Transverse colon (tissue), 4 donors: ENCODE results near the gene ADK. TPM values are rescaled to one million over a fixed set of nuclear protein-coding genes. Genes with fewer than 3 reads are reported as not detected.

ENCODE experiments used
- DNase-seq: peaks from one replicate; pipeline ENCODE4 v3.0.0-alpha.2; 2019
- H3K27ac ChIP-seq, 4 donors: fragments of 200-600 bp; sonication (generic); 2 replicates each; pipeline ENCODE4 v1.5.1; 2016 to 2018; ENCODE audit warnings: inconsistent platforms in 4 of 4
- H3K27me3 ChIP-seq: fragments of 200-600 bp; sonication (generic); 2 replicates; pipeline ENCODE4 v1.5.1; 2017; ENCODE audit warnings: inconsistent platforms
- H3K36me3 ChIP-seq, 4 donors: fragments of 200-600 bp; sonication (generic); 2 replicates each; pipeline ENCODE4 v1.5.1; 2017 to 2019; ENCODE audit warnings: inconsistent platforms in 4 of 4
- H3K4me1 ChIP-seq, 4 donors: fragments of 200-600 bp; sonication (generic); 2 replicates each; pipeline ENCODE4 v1.5.1; 2017 to 2020; ENCODE audit warnings: inconsistent platforms in 4 of 4
- H3K4me3 ChIP-seq, 4 donors: fragments of 200-600 bp; sonication (generic); 1 replicate in 1 of 4; 2 replicates in 3 of 4; pipeline versions ENCODE4 v1.5.1 to v1.6.1; 2017 to 2019; ENCODE audit warnings: inconsistent platforms in 4 of 4
- H3K9me3 ChIP-seq, 2 donors: fragments of 200-600 bp; sonication (generic); 2 replicates each; pipeline ENCODE4 v1.5.1; 2017 to 2019; ENCODE audit warnings: inconsistent platforms in 2 of 2
- CTCF ChIP-seq, 5 experiments: fragments of 200-600 bp in 3 of 5; fragments of 450-650 bp in 2 of 5; sonication (generic) in 3 of 5; IDR thresholded peaks; 1 replicate in 2 of 5; 2 replicates in 3 of 5; pipeline ENCODE4 v1.5.1; 2016 to 2017; ENCODE audit warnings: antibody characterized with exemption in 5 of 5, inconsistent platforms in 3 of 5, mild to moderate bottlenecking in 2 of 5, moderate library complexity in 1 of 5
- EP300 ChIP-seq: sonication (generic); formaldehyde crosslinking; IDR thresholded peaks from one replicate; pipeline ENCODE4 v1.6.1; 2017; ENCODE audit warnings: antibody characterized with exemption, low read depth
- POLR2A ChIP-seq: fragments of 450-650 bp; IDR thresholded peaks from one replicate; pipeline ENCODE4 v1.6.1; 2016; ENCODE audit warnings: antibody characterized with exemption, mild to moderate bottlenecking, moderate library complexity
- POLR2AphosphoS5 ChIP-seq, 3 donors: sonication (generic); formaldehyde crosslinking; IDR thresholded peaks; one replicate each; pipeline ENCODE4 v1.6.1; 2016; ENCODE audit warnings: antibody characterized with exemption in 3 of 3
- WGBS, 2 donors: methylation state at CpG; one replicate each; pipeline ENCODE4 v1.1.5; 2018; ENCODE audit warnings: low coverage in 1 of 2; 5-methylcytosine and 5-hydroxymethylcytosine counted together
- in situ Hi-C, 4 donors: fragments of 200-750 bp; cut with MboI; loops; one replicate each; pipeline versions ENCODE4 v1.15.0 to v1.15.1; 2017; ENCODE audit warnings: low sequenced_read_pairs in 3 of 4, low pct_ligation_motif_present in 1 of 4, low pct_unique_long_range_greater_than_20kb in 1 of 4
- intact Hi-C: fragments of 100-400 bp; cut with DNase I; formaldehyde crosslinking; loops from one replicate; pipeline ENCODE4 v1.15.1; 2023; ENCODE audit warnings: low total_unique reads
- total RNA-seq, 4 donors: library from RNA; depleted of rRNA; stranded (reverse); fragments of >200 nt; gene quantifications; one replicate each; pipeline ENCODE4 v1.1.0, GENCODE V29; 2016

ADK gene
- total RNA-seq, 4 donors from 2014 or later, result 6.8 to 25.2 (median 14.8) TPM

GRCh38 chr10:74432841-74433594 lies 282.0 kb downstream of the ADK start:
- Histone ChIP-seq H3K27ac (no peak overlapping the region), H3K4me3 (no peak overlapping the region), H3K27me3 (no peaks in the 10 kb centered on the region), H3K36me3 (no peaks in the 10 kb centered on the region), H3K9me3 (no peaks in the 10 kb centered on the region), H3K4me1 (no peaks in the 10 kb centered on the region)
- TF ChIP-seq POLR2A, result no peak
- intact Hi-C loops, result no loop called here
- no peak for DNase-seq
- WGBS, 2 donors, result 47 to 50% methylated on average over 1 of the region's 1 CpG
- in situ Hi-C loops, result no loop called here

- no peaks in the 10 kb centered on the region for H3K4me1 ChIP-seq
- intact Hi-C loops, result no loop called here
- whole genome bisulfite sequencing, 2 donors, result 86 to 92% methylated on average over 1 of the region's 1 CpG
- H3K27me3 ChIP-seq, result no peaks in the 10 kb centered on the region
- H3K9me3 ChIP-seq, result no peaks in the 10 kb centered on the region
- TF ChIP-seq CTCF (IDR thresholded peaks at IDR 0.05), result no peak
- no peak for TF ChIP-seq POLR2AphosphoS5 (IDR thresholded peaks at IDR 0.05)
- no peak for TF ChIP-seq EP300
- TF ChIP-seq POLR2A, result no peak
- in situ Hi-C loops, result no loop called here
- H3K4me3 ChIP-seq, result no peak overlapping the region
- no peak for DNase-seq
- H3K36me3 ChIP-seq, result no peaks in the 10 kb centered on the region
- no peak overlapping the region for H3K27ac ChIP-seq
These were observed 282.6 kb downstream of the ADK start for GRCh38 chr10:74433595-74433956.

GRCh38 chr10:74433993-74434392 lies 283.0 kb downstream of the ADK start:
- TF ChIP-seq POLR2AphosphoS5 (IDR thresholded peaks at IDR 0.05) (no peak), EP300 (no peak), POLR2A (no peak), CTCF (IDR thresholded peaks at IDR 0.05) (no peak)
- intact Hi-C loops, result no loop called here
- Histone ChIP-seq H3K36me3 (no peaks in the 10 kb centered on the region), H3K4me1 (peaks cover 0 to under 1% (median 0%) of the 10 kb centered on the region in 4 donors), H3K27me3 (no peaks in the 10 kb centered on the region), H3K9me3 (no peaks in the 10 kb centered on the region), H3K4me3 (no peak overlapping the region), H3K27ac (no peak overlapping the region)
- in situ Hi-C loops, result no loop called here
- DNase-seq, result no peak
- 91 to 100% methylated on average over 1 of the region's 1 CpG for WGBS, 2 donors

GRCh38 chr10:74434547-74434946 lies 283.5 kb downstream of the ADK start:
- Histone ChIP-seq H3K9me3 (no peaks in the 10 kb centered on the region), H3K27me3 (no peaks in the 10 kb centered on the region), H3K4me1 (peaks cover 0 to 4% (median 0%) of the 10 kb centered on the region in 4 donors), H3K4me3 (no peak overlapping the region), H3K36me3 (no peaks in the 10 kb centered on the region), H3K27ac (no peak overlapping the region)
- 90 to 100% methylated on average over 1 of the region's 1 CpG for WGBS, 2 donors
- in situ Hi-C loops, result no loop called here
- intact Hi-C loops, result no loop called here
- no peak for TF ChIP-seq POLR2AphosphoS5 (IDR thresholded peaks at IDR 0.05)
- TF ChIP-seq CTCF (IDR thresholded peaks at IDR 0.05), result no peak
- no peak for TF ChIP-seq EP300
- TF ChIP-seq POLR2A, result no peak
- no peak for DNase-seq
